Fibroblast of villous mesenchyme (primary cell): Measurements from ENCODE around the gene MRGPRX1. TPM values are rescaled to one million over a fixed set of nuclear protein-coding genes. Genes with fewer than 3 reads are reported as not detected.
"Not testable (repeated sequence)": the region's sequence is repeated elsewhere in the genome, so short reads cannot be mapped to it uniquely, and the experiment has no call there.

Source experiments
- DNase-seq: peaks from one replicate; pipeline ENCODE4 v3.0.0-alpha.2; 2010; ENCODE audit warnings: low read depth
- H3K4me3 ChIP-seq: 2 replicates; pipeline ENCODE4 v1.5.1; 2011; ENCODE audit warnings: low read depth, mild to moderate bottlenecking, low read length
- total RNA-seq: library from RNA; depleted of rRNA; stranded (reverse); fragments of >200 nt; gene quantifications from 2 replicates; pipeline ENCODE4 v1.2.3, GENCODE V29; 2012
- TF ChIP-seq, protein P1 (sequence below): IDR thresholded peaks from 2 replicates; pipeline ENCODE4 v1.5.1; 2012; ENCODE audit warnings: low read depth, mild to moderate bottlenecking, low read length; ENCODE audit not compliant: insufficient read depth

Gene MRGPRX1
- total RNA-seq, 1 donor = not detected

DNA sequence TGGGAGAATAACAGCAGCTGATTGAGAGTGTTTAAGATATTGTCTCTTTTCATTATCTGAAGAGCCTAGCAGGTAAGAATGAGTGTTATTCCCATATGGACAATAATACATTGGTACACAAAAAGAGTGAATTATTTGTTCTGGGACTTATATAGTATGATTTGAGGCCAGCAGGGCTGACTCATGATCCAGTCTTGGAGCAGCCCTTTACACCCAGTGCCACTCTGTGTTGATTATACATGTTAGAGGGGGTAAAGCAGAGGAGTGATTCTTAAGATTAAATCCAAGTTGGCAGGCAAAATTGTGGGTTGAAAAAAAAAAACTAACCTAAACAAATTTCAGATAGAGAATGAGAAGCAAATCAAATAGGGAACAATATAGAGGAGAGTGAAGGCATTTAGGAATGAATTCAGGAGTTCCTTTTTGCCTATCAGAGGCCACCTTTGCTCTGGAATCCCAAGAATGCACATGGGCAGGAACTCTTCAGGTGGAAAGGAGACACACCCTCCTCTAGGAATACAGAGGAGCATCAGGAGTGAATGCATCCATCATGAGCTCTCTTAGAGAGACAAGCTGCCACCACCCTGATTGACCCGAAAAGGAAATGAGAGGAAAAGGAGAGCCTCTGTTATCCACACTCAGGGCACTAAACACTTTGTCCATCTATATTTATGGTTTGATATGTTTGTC lies 19.2 kb upstream of the MRGPRX1 start:
- no peak for DNase-seq
- no peak overlapping the region for H3K4me3 ChIP-seq
- TF ChIP-seq, protein P1, sequence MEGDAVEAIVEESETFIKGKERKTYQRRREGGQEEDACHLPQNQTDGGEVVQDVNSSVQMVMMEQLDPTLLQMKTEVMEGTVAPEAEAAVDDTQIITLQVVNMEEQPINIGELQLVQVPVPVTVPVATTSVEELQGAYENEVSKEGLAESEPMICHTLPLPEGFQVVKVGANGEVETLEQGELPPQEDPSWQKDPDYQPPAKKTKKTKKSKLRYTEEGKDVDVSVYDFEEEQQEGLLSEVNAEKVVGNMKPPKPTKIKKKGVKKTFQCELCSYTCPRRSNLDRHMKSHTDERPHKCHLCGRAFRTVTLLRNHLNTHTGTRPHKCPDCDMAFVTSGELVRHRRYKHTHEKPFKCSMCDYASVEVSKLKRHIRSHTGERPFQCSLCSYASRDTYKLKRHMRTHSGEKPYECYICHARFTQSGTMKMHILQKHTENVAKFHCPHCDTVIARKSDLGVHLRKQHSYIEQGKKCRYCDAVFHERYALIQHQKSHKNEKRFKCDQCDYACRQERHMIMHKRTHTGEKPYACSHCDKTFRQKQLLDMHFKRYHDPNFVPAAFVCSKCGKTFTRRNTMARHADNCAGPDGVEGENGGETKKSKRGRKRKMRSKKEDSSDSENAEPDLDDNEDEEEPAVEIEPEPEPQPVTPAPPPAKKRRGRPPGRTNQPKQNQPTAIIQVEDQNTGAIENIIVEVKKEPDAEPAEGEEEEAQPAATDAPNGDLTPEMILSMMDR = no peak

DNA sequence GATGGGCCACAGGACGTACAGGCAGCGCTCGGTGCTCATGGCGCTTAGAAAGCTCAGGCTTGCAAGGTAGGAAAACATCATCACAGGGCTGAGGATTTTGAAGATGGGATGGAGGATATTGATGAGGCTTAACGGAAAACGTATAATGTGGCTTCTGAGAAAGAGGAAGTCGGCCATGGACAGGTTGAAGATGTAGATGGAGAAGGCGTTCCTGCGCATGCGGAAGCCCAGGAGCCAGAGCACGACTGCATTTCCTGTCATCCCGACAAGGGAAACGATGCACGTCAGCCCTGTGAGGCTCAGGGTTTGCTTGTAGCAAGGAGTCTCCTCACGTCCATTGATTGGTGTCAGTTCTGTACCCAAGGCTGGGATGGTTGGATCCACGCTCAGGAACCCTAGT lies 17.4 kb upstream of the MRGPRX1 start:
- DNase-seq = no peak
- H3K4me3 ChIP-seq = no peak overlapping the region
- TF ChIP-seq, protein P1 = no peak

DNA sequence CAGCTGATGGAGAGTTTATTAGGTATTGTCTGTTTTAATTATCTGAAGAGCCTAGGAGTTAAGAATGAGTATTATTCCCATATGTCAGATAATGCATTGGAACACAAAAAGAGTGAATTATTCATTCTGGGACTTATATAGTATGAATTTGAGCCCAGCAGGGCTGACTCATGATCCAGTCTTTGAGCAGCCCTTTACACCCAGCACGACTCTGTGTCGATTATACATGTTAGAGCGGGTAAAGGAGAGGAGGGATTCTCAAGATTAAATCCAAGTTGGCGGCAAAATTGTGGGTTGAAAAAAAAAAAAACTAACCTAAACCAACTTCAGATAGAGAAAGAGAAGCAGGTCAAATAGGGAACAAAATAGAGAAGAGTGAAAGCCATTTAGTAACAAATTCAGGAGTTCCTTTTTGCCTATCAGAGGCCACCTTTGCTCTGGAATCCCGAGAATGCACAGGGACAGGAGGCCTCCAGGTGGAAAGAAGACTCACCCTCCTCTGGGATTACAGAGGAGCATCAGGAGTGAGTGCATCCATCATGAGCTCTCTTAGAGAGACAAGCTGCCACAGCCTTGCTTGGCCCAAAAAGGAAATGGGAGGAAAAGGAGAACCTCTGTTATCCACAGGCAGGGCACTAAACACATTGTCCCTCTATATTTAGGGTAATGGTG lies 3.1 kb downstream of the MRGPRX1 start:
- no peak for DNase-seq
- TF ChIP-seq, protein P1 = no peak
- H3K4me3 ChIP-seq = no peak overlapping the region

DNA sequence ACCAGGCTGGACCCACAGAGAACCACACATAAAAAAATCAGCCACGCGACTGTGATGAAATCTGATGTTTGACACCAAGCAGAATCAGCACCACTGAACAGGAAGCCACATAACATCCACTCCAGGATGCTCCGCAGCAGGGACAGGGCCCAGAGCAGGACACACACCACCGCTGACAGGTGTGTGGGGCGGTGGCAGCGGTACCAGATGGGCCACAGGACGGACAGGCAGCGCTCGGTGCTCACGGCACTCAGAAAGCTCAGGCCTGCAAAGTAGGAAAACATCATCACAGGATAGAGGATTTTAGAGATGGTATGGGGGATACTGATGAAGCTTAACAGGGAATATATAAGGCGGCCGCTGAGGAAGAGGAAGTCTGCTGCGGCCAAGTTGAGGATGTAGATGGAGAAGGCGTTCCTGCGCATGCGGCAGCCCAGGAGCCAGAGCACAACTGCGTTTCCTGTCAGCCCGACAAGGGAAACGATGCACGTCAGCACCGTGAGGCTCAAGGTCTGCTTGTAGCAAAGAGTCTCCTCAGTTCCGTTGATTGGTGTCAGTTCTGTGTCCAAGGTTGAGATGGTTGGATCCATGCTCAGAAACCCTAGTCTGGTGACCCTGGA lies 4.9 kb downstream of the MRGPRX1 start:
- TF ChIP-seq, protein P1 = no peak
- no peak for DNase-seq

DNA sequence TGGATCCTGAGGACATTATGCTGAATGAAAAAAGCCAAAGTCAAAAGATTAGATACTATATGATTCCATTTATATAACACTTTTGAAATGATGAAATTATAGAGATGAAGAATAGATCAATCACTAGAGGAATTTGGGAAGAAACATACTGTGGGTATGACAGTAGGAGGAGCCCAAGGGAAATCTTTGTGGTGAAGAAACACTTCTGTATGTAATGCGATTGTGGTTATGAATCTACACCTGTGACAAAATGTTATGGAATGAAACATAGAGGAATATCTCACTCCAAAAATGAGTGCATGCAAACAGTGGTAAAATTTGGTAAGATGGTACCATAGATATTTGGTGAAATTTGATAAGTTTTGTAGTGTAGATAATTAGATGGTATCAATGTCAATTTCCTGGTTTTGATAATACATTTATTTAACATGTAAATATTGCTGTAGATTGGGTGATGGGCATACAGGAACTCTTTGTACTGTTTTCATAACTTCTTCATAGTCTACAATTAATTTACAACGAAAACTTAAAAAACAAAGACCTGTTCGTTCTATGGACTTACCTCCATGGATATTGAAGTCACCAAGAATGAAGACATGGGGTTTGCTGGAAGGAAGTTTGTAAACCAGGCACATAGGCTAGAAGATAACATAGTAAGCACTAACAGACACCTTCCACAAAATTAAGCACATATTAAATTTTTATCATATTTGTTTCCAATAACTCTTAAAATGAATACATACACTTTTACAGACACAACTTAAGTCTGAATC lies 11.5 kb downstream of the MRGPRX1 start:
- TF ChIP-seq, protein P1 = no peak
- DNase-seq = no peak
- no peak overlapping the region for H3K4me3 ChIP-seq

More for the DNA sequence above, 4.9 kb downstream of the MRGPRX1 start:
- no peak overlapping the region for H3K4me3 ChIP-seq

DNA sequence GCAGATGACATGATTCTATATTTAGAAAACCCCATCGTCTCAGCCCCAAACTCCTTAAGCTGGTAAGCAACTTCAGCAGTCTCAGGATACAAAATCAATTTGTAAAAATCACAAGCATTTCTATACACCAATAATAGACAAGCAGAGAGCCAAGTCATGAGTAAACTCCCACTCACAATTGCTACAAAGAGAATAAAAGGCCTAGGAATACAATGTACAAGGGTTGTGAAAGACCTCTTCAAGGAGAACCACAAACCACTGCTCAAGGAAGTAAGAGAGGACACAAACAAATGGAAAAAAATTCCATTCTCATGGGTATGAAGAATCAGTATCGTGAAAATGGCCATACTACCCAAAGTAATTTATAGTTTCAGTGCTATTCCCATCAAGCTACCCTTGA lies 13.8 kb downstream of the MRGPRX1 start:
- DNase-seq, H3K4me3 ChIP-seq: not testable (repeated sequence)

DNA sequence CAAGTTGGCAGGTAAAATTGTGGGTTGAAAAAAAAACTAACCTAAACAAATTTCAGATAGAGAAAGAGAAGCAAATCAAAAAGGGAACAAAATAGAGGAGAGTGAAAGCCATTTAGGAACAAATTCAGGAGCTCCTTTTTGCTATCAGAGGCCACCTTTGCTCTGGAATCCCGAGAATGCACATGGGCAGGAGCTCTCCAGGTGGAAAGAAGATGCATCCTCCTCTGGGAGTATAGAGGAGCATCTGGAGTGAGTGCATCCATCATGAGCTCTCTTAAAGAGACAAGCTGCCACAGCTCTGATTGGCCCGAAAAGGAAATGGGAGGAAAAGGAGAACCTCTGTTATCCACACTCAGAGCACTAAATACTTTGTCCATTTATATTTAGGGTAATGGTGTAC lies 26.3 kb downstream of the MRGPRX1 start:
- no peak for DNase-seq
- TF ChIP-seq, protein P1 = no peak

More for the DNA sequence above, 26.3 kb downstream of the MRGPRX1 start:
- no peak overlapping the region for H3K4me3 ChIP-seq
